Measurements from ENCODE around the gene LRRC8D. TPM values are rescaled to one million over a fixed set of nuclear protein-coding genes. Genes with fewer than 3 reads are reported as not detected.

The LRRC8D gene
- total RNA-seq, 1 donor from 2014 or later = 10.2 TPM

DNA sequence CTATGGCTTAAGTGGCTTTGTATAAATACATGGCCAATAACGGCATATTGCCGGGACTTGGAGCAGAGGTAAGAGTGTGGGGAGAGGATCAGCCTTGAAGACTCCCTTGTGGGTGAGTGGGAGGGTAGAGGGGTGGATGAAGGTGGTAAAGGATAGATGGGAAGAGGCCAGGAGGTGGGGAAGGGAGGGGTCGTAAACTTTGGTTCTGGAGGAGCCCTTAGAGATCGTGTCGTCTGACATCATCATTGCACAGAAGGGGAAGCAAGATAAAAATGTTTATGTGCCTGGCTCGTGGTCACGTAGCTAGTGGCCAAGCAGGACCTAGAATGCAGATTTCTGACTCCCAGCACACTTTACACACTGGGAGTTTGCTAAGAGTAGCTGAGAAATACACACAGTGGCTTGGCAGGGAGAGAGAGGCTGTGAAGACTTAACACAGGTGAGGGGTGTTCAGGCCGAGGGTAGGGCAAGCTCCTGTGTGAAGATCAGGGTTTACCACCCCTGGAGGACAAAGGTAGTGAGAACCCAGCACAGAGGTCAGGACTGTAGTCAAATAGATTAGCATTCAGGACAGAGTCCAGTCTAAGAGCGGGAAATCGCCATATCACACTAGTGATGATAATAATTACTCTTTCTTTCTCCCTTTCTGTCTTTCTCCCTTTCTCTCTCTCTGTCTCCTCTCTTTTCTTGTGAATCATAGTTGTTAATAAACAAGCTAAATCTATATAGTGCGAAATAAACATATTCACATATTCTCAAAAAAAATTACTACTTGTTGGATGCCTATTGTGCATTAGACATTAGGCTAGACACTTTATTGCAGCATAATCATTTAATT lies 75.5 kb downstream of the LRRC8D start:
- DNase-seq = no peak

DNA sequence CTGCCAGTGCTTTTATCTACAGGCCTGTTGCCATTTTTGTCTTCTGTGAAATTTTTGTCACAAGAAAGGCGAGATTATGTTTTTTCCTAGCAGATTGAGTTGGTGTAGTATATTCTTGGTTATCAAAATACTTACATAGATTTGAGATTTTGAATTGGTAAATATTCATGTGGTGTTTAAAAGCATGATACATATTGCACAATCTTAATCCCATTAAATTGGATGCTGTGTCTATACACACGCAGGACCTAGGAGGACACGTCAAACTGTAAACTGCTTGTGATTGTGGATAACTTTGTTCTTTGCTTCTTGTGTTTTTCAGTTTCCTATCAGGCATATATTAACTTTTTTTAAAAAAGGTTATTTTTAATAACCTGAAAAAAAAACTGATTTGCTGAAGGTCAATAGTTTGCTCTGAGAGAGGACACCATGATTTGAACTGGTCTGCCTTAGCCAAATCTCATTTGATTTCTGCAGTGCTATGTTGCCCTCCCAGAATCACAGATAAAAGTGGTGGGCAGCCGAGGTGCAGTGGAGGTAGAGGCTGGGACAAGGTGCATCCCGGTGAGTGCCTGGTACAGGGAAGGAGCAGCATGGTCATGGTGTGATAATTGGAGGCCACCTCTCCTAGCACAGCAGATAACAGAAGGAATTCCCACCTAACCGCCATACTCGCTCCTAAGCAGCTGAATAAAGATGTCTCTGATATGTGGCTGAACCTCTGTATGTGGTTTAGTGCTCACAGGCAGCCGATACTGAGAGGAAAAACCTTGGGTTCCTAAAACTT lies 76.7 kb downstream of the LRRC8D start:
- DNase-seq = no peak

DNA sequence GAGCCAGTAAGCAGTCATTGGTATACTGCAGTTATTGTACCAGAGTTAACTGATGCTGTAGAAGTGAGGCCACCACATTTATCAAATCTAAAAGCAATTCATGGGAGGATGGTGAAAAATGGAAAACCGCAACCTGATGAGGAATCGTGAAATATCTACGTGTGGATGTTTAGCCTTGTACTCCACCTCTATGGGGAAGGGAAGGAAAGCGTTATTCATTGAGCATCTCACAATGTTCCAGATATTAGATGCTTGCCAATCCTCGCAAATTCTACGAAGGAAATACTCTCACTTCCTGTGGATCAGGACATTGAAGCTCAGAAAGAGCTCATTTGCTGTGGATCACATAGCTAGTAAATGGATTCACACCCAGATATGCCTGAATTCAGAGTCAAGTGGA lies 77.3 kb downstream of the LRRC8D start:
- DNase-seq = no peak

DNA sequence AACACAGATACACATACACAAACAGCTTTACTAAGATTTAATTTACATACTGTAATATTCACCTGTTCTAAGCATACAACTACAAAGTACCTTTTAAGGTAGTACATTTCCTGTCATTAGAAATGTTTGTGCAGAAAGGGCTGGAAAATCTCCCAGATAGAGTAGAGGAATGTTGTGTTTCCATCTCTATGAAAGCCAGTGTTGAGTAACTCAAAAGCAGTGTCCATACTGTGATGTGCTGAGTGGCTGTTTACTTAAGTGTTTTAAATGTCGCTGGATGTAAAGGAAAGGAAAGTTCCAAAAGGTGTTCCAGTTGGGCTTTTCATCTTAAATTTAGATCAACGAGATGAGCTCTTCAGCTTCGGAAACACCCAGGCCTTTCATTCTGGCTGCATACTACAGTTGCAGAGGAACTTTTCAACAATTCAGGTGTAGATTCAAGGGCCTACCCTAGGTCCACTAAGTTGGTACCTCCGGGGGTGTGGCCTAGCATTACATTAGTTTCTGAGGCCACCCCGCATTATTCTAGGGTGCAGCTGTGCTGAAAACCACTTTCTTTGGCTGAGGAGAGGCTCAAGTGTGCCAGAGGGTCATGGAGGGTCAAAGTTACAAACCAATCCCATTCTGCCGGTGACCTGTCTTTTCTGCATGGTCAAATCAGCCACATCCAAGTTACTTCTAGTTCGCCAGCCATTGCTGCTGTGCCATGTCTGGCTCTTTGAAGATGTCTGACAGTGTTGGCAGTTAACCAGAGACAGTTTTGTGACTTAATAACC lies 78.1 kb downstream of the LRRC8D start:
- no peak for DNase-seq

DNA sequence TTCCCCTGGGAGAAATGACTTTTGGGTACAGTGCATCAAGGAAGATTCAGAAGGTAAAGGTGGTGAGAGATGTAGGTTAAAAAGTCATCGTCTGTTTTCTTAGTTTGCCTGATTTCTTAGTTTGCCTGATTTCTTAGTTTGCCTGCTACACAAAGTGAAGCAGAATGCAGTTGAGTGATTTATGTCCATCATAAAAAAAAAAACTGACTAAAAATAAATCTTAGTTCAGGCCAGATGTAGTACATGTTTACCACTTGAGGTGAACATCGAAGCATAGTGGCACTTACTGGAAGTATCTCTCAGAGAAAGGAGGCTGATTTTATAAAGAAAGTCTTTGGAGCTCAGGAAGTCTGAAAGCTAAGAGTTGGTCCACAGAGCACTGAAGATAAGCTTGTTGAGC lies 79.5 kb downstream of the LRRC8D start:
- no peak for DNase-seq

DNA sequence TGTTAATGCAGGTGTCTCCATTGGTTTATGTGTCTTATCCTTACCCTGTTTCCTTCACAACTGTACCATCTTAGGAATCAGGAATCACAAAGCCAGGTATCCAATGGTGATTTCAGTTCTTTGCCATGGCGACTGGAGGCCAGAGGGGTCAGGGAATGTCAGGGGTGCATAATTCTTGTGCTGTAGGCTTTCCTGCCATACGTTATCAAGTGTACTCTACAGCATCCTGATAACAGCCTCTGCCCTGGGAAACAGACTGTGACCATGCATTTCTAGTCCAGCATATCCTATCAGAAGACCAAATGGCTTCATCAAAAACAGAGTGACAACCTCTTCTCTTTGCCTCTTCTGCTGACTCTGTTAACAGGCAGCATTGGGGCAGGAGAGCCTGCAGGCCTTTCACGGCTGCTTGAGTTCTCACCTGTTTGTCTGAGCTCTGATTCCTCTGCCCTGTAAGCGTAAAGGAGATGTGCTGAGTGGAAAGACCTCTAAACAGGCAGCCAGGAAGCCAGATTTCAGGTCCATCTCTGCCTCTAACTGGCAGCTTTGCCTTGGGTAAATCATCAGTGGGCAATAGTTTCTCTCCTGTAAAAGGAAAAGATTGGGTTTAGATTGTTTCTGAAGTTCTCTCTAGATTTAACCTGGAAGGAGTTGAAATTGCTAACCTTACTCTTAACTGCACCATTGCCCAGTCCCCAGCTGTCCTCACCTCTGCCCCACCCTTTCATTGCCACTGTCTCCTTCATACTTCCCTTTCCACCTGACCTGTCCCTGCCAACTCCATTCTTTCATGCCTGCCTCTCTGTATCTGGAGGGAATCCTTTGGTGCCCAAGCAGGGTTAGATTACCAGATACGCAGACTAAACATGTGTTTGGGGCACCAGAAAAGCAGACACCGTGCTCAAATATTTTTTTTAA lies 80.2 kb downstream of the LRRC8D start:
- DNase-seq = no peak

DNA sequence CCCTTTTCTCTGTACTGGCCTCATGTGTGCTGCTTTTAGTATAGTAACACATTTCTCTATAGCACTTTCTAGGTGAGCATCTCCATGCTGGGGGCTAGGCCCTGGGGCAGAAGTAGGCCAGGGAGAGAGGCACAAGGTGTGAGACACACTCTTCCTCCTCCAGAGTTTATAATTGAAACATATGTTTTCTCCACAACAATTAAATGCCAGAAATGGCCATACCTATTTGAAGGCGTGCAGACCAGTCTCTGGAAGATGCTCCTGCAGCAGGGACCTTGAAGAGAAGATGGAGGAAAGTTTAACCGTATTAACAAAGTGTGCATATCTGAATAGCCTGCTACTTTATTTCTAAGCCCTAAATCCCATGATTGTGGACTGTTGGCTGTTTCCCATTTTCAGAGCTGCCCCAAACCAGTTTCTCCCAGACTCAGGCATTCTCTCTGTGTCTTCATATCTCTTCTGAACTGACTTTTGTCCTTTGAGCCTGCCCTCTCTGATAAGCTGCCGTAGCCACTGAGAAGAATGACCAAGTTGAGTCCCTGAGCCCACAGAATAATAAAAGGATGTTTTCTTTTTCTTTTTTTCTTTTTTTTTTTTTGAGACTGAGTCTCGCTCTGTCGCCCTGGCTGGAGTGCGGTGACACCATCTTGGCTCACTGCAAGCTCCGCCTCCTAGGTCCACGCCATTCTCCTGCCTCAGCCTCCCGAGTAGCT lies 81.3 kb downstream of the LRRC8D start:
- no peak for DNase-seq

DNA sequence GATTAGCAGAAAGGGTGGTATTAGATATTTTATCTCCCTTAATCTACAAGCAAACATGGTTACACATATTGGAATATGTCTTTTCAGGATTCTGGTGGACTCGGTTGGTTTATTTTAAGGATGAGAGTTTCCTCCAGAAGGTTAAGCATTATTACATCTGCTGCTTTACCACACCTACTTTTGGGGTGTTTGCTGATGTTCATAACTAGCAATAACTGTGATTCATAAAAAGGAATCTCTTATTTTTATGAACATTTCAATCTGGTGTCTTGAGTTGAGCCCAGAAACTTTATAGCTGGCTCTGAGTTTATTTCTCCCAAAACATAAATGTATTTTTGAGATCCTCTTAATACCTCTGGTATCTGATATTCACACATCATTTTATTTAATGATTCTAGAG lies 82.7 kb downstream of the LRRC8D start:
- DNase-seq = no peak

DNA sequence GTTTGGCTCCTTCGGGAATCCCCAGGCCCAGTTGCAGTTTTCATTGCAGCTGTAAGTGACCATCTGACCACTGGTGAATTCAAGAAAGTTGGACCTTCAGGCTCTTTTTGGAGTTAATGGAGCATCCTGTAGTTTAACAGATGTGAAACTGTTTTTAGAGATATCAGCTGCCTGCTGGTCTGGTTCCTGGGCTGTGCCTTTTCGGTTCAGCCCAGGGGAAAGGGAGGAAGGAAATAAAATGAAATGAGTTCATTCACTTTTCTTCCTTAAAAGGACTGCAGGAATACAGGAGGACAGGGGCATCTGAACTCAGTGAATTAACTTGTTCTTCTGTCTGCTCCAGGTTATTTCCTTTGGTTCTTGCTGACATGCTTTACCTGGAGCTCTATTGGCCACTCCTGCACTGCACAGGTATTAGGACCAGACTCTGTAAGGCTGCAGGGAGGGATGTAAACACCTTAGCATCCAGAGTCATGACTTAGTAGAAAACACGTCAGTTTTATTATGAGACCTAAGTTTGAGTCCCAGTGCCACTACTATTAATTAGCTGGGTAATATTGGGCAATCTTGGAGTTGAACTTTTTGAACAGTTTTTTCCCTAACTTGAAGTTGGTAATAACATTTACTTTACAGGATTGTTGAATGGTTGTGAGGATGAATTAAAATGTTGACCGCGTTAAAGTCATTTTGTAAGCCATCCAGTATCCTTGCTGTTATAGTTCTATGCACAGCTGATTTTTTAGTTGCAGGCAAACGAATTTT lies 83.6 kb downstream of the LRRC8D start:
- DNase-seq = no peak

DNA sequence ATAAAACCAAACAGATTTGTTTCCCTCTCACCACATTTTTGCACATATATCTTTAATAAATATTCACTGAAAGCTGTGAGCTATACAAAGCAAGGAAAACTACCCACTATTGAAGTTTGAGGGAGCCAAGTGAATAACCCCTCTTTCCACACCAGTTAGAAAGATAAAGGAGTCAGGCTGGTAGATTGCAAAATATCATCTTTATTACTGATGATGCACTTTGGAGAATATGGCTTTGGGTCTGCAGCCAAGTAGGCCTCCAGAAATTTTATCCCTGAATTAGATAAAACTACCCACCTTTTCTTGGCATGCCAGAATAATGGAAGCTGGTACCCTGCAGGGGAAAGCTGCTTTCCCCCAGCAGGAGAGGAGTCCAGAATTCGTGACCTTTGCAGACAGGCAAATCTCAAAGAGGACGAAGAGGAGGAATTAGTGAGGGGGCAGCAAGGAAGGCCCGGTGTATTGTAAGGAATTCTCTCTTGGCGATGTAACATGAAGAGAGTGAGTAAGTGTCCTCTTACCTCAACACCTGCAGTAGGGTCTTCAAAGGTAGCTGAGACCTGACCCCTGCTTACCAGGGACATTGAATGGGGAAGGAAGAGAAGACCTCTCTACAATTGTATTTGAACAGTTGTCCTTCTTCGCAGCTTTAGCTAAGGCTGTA lies 84.7 kb downstream of the LRRC8D start:
- DNase-seq = no peak

DNA sequence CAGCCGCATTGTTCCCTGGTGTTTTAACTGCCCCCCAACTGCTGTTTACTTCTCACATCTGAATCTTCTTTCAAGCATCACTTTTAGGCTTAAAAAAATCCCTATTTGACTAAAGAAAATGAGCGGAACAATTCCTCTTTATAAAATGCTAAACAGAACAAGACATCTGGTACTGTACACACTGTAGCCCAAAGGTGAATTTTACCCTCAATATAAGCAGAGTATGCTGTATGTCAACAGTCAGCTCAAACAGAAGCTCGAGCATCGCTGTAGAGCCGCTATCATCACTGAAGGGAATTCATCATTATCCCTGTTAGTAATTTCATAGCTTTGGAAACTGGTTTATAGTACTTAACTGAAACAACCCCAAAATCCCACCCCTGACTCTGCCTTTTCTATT lies 85.3 kb downstream of the LRRC8D start:
- no peak for DNase-seq

DNA sequence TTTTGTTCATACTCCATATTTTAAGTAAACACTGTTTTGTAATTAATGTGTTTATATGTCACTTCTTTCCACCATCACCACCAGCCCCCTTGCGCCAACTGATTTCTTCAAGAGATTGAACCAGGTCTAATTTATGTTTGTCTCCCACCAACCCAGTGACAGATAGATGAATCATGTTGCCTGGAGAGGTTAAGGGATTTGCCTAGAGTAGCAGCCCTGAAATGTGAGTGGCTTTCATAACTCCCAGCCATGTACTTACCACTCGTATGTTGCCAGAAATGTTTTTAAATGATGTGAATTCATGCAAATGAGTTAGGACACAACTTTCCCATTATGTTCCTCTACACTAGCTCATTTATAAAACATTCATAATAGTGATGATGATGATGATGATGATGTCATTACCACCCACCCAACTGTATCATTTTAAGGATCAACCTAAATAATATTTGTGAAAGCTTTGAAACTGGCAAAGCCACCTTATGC lies 86.9 kb downstream of the LRRC8D start:
- no peak for DNase-seq

DNA sequence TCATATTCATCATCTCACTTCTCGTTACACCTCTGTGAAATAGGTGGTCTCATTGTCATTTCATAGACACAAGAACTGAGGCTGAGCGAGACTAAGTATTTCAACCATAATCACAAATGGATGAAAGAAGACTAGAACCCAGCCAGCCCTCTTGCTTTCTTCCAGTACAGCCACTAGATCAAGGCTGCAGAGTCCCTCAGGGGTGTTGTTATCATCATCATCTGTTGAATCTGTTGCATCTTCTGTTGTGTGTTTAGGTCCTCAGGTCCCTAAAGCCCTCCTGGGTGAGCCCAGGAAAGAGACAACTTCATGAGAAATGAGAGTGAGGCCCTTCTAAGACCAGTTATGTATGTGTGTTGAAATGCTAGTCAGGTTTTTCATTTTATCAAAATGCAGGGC lies 87.4 kb downstream of the LRRC8D start:
- no peak for DNase-seq

DNA sequence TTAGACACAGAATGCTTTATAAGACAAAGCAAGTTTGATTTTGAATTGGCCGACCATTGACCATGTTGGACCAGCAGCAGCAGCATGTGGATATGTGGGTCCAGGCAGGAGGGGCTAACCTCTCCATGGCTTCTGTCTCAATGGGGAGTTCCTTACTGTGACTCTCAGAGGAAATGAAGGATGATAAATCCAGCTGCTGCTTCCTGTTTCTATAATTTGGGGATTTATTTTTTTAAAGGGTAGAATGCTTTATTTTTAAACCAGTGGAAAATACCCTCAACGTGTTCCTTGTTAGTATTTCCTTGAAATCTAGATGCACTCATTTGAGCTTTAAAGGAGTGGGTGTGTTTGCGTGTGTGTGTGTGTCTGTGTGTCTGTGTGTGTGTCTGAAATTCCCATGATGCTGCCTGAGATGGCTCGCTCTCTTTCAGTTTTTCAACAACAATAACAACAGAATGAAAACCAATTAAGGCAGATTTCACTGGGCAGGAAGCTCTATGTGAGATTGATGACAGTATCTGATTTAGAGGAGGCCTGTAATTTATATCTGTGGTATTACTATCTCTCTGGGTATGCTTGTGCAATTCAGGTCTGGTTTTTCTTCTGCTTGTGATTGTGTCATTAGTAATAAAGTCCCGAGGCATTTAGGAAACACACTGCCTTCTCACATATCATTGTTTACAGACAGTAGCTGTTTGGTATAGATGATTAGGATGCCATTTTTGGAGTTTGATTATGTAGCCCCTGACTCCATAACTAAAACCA lies 88.0 kb downstream of the LRRC8D start:
- peak; percentile 48 for DNase-seq

DNA sequence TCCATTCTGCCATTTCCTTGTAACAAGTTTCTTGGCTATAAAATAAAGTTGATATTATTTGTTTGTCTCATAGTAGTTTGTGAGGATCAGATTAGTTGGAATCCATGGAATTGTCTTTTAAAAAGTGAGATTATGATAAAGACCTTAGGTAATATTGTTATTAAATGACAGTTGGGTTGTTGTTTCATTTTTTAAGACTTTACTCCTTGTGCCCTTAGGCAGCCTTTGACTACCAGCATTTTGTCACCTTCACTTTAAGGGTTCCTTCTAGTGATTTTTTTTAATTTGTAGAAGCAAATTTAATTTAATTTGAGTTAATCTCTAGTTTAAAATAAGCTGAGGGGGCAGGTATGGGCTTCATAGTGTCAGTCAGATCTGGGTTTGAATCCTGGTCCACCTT lies 89.4 kb downstream of the LRRC8D start:
- no peak for DNase-seq

DNA sequence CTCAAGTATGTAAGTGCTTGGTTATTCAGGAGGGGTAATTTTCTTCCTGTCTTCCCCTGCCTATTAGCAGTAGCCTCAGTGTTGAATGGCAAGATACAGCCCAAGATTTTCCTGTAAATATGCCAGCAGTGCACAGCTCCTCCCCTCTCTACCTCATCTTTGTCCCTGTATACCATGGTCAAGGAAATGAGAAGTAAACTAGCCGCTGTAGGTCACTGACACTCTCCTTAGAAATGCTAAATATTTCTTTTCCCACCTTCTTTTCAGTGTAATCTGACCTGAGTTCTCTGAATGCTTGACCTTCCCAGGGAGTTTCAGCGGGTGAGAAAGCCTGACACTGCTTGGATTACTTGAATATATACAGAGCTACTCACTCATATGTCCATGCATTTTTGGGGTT lies 89.9 kb downstream of the LRRC8D start:
- DNase-seq = no peak

DNA sequence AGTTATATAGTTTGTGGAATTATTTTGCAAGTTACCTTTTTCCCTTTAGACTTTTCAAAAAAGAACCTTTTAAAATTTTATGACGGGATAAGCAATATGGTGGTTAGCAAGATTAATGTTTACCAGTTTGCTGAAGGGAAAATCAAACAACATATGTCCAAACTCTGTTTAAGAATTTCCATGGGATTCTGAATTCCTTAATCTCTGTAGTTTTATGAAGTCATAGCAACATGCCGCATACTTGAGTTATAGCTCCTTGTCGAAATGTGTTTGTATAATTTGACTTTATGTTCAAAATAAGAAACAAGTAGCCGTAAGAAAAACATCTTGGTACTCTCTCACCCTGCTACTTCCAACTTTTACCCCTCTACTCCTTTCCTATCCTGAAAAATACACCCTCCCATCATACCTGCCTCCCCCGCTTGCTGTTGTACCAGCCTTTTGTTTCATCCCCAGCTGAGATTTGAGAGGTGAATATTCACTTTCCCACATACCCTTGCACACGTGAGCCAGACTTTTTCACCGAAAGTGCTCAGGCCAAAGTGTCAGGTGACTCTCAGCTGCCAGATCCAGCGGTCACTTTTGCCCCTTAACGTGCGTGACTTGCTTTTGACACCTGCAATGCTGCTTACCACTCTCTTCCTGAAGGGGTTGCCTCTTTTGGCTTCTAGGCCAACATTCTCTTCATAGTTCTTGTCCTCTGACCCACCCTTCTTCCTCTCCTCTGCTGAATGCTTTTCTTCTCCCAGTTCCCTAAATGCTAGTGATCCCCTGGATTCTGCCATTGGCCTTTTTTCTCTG lies 90.6 kb downstream of the LRRC8D start:
- DNase-seq = no peak

DNA sequence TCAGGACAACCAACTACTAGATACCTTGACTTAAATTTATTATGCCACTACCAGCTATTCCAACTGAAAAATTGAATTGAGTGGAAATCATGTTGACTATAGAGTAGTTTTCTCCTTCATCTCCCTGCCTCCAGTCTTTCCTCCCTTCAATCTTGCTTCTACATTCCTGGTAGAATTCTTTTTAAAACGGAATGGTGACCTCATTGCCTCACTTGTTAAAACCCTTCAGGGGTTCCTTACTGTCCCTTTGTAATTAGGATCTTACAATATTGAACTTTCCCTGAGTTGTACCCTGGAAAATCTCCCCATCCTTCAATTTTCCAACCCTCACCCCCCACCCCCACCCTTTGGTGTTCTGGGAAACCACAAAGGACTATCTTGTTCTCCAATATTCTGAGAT lies 91.2 kb downstream of the LRRC8D start:
- DNase-seq = no peak

Data from skin of body (tissue), 2 donors.